IPS DF 19.7 (cell line): Measurements from ENCODE around the gene KRTAP10-2.
"Not testable (repeated sequence)": the region's sequence is repeated elsewhere in the genome, so short reads cannot be mapped to it uniquely, and the experiment has no call there.

Experiments
- DNase-seq: peaks from one replicate; pipeline ENCODE4 v3.0.0-alpha.2; 2013; ENCODE audit warnings: low read depth, low spot score

KRTAP10-2 gene

GRCh38 chr21:44583089-44583799, 31.9 kb upstream of the KRTAP10-2 start:
- DNase-seq: no peak

- DNase-seq: no peak
Observed at GRCh38 chr21:44582055-44582454, 30.8 kb upstream of the KRTAP10-2 start.

GRCh38 chr21:44581158-44581557, 29.9 kb upstream of the KRTAP10-2 start:
- DNase-seq: no peak

GRCh38 chr21:44580231-44580821, 29.0 kb upstream of the KRTAP10-2 start, which contains the start of gene KRTAP10-5:
TSS of gene KRTAP10-5 (minus strand) at chr21:44580604. CDS start at chr21:44580578, 26 bp downstream.
- not testable (repeated sequence) for DNase-seq

GRCh38 chr21:44579833-44580144, 28.5 kb upstream of the KRTAP10-2 start:
- DNase-seq: no peak

GRCh38 chr21:44579056-44579832, 27.9 kb upstream of the KRTAP10-2 start:
- no peak for DNase-seq

- no peak for DNase-seq
Observed at GRCh38 chr21:44578371-44579055, 27.2 kb upstream of the KRTAP10-2 start.

GRCh38 chr21:44576025-44576420, 24.7 kb upstream of the KRTAP10-2 start:
- no peak for DNase-seq

GRCh38 chr21:44575307-44576024, 24.2 kb upstream of the KRTAP10-2 start:
- no peak for DNase-seq

GRCh38 chr21:44574457-44575306, 23.4 kb upstream of the KRTAP10-2 start:
- no peak for DNase-seq

GRCh38 chr21:44573630-44574456, 22.5 kb upstream of the KRTAP10-2 start, which contains the start of gene KRTAP10-4:
TSS of gene KRTAP10-4 (plus strand) at chr21:44573729. CDS start at chr21:44573759, 30 bp downstream.
- DNase-seq: not testable (repeated sequence)

- no peak for DNase-seq
Observed at GRCh38 chr21:44572959-44573583, 21.8 kb upstream of the KRTAP10-2 start.

- no peak for DNase-seq
Observed at GRCh38 chr21:44571844-44572782, 20.8 kb upstream of the KRTAP10-2 start.

GRCh38 chr21:44571296-44571695, 20.0 kb upstream of the KRTAP10-2 start:
- DNase-seq: no peak

GRCh38 chr21:44569861-44570517, 18.7 kb upstream of the KRTAP10-2 start:
- no peak for DNase-seq

- DNase-seq: no peak
Observed at GRCh38 chr21:44568667-44569556, 17.6 kb upstream of the KRTAP10-2 start.
